Dendritic cell treated with granulocyte-macrophage colony-stimulating factor and Interleukin-4, amounts not matched to agents 40 ng/mL and 50 ng/mL, for 4 days (primary cell): Measurements from ENCODE around the gene RPGRIP1L.

Experiments used
- H3K27ac Mint-ChIP-seq: one replicate; pipeline ENCODE4 v1.8.0; 2022; ENCODE audit warnings: mild to moderate bottlenecking, mixed read lengths
- H3K27me3 Mint-ChIP-seq: one replicate; pipeline ENCODE4 v1.8.0; 2022; ENCODE audit warnings: mild to moderate bottlenecking, mixed read lengths
- H3K36me3 Mint-ChIP-seq: one replicate; pipeline ENCODE4 v1.8.0; 2022; ENCODE audit warnings: low read depth, mixed read lengths
- H3K4me1 Mint-ChIP-seq: one replicate; pipeline ENCODE4 v1.8.0; 2022; ENCODE audit warnings: low read depth, mixed read lengths
- H3K4me3 Mint-ChIP-seq: one replicate; pipeline ENCODE4 v1.8.0; 2022; ENCODE audit warnings: mild to moderate bottlenecking, moderate library complexity, mixed read lengths
- H3K9me3 Mint-ChIP-seq: one replicate; pipeline ENCODE4 v1.8.0; 2022; ENCODE audit warnings: mixed read lengths
- intact Hi-C: fragments of 100-400 bp; cut with micrococcal nuclease; formaldehyde crosslinking; loops from one replicate; pipeline ENCODE4 v1.15.0; 2022

The RPGRIP1L gene

DNA sequence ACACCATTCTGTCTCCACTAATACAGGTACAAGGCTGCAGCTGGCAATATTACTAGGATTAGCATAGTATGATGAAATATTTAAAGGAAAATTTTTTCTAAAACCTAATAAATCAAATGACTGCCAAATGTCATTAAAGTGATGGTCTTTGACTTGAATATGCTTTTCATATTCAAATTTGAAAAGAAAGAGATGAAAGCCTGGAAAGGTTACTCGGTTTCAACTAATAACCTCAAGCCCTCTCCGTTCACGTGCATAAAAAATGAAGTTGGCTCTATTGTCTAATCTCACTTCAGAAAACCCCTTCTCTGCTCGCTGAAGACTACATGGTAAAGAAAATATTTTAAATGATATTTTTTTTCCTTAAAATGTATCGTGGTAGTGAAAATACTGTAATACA, 83.2 kb downstream of the RPGRIP1L start:
- Mint-ChIP-seq H3K4me1 (no peaks in the 10 kb centered on the region), H3K4me3 (no peak overlapping the region), H3K9me3 (no peaks in the 10 kb centered on the region), H3K27ac (no peak overlapping the region), H3K36me3 (no peaks in the 10 kb centered on the region), H3K27me3 (no peaks in the 10 kb centered on the region)
- intact Hi-C loops: no loop called here

DNA sequence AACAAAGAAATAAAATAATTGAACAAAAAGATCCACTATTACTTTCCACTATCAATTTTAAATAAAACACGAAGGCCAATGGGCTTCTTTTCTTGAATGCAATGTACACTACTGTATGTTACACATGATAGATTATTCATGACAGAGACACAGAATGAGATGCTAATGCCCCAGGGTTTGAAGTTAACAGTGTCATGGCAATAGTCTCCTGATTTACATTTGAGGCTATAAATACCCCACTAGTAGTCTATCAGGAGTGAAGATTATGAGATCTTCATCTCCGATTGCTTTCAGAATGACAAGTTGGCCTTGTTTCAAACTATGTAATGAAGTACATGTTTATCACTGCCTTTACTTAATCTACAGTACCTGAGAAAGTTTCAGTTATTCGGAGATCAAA, 84.4 kb downstream of the RPGRIP1L start:
- Mint-ChIP-seq H3K4me3 (no peak overlapping the region), H3K9me3 (no peaks in the 10 kb centered on the region), H3K27me3 (no peaks in the 10 kb centered on the region), H3K36me3 (no peaks in the 10 kb centered on the region), H3K27ac (no peak overlapping the region), H3K4me1 (no peaks in the 10 kb centered on the region)
- intact Hi-C loops: no loop called here

DNA sequence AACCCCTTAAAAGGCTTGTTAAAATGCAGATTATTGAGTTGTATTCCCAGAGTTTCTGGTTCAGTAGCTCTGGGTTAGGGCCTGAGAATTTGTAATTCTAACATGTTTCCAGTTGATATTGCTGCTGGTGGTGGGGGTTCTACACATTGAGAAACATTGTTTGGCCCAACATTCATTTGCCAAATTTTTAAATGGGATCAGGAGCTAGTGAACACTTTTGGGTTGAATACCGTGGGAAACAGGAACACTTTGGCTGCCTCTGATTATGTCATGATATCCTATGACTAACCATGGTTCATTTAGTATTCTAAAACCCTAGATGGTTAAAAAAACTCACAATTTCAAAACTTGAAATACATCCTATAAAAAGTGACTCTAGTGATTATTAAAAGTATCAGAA, 89.3 kb downstream of the RPGRIP1L start:
- no peak overlapping the region for H3K4me3 Mint-ChIP-seq
- no peaks in the 10 kb centered on the region for H3K9me3 Mint-ChIP-seq
- no peaks in the 10 kb centered on the region for H3K4me1 Mint-ChIP-seq
- no peaks in the 10 kb centered on the region for H3K27me3 Mint-ChIP-seq
- H3K27ac Mint-ChIP-seq: no peak overlapping the region
- no peaks in the 10 kb centered on the region for H3K36me3 Mint-ChIP-seq
- intact Hi-C loops: no loop called here

DNA sequence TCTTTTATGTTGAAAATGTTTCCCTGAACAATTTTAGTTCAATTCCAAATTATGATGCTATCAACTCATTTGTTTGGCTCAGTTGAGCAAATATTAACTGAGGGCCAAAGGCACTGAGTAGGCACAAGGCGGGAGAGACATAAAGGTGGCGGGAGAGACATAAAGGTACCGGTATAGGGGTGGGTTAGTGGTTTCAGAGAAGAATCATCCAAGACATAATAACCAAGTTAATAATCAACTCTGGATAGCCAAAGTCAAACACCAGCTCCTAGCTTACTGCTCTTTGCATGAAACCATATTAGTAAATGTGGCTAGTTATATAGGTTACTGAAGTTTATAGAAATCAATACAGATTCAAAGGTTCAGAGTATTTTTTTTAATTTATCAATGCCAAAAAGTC, 91.7 kb downstream of the RPGRIP1L start:
- no peaks in the 10 kb centered on the region for H3K4me1 Mint-ChIP-seq
- no peaks in the 10 kb centered on the region for H3K27me3 Mint-ChIP-seq
- no peak overlapping the region for H3K4me3 Mint-ChIP-seq
- no peak overlapping the region for H3K27ac Mint-ChIP-seq
- intact Hi-C loops: no loop called here
- no peaks in the 10 kb centered on the region for H3K36me3 Mint-ChIP-seq
- H3K9me3 Mint-ChIP-seq: no peaks in the 10 kb centered on the region

DNA sequence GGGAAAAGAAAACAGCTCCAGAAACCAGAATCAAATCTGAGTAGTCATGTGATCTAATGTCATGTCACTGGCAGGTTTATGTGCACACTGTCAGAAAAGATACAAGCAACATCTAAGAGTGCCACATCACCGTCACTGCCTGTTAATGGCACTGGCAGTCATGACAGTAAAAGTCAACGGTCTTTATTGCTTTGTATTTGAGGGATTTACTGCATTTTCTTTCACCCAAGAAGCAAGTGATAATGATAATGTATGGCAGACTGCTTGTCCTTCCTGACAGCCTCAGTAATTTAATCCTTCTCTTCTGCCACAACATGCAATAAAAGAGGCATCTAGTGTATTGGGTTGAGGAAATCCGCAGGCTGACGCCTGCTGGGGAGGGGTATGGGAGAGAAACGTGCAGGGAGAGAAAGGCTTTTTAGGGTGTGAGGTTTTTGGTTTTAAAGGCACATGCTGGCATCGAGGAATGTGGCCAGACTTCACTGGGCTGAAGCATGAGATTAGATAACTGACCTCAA, 92.4 kb downstream of the RPGRIP1L start:
- H3K27me3 Mint-ChIP-seq: no peaks in the 10 kb centered on the region
- no peaks in the 10 kb centered on the region for H3K9me3 Mint-ChIP-seq

DNA sequence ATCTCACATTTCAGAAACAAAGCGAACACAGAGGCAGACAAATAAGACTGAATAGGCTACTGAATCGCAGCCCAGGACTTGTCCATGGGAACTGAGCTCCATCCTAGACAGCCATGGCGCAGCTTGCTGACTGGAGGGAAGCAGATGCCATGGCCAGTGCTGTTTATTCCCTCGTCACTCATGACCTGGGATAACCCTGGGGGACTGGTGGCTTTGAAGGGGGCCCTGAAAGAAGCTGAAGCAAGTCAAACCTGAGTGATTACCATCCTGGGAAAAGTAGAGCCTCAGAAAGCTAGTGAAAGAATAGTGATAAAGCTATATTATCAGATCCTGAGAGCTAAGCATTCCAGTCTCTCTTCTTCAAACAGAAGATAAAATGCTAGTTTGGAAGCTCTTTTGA, 94.1 kb downstream of the RPGRIP1L start:
- no peak overlapping the region for H3K4me3 Mint-ChIP-seq
- intact Hi-C loops: no loop called here

More for the DNA sequence above, 92.4 kb downstream of the RPGRIP1L start:
- intact Hi-C loops: no loop called here
- no peaks in the 10 kb centered on the region for H3K36me3 Mint-ChIP-seq
- no peaks in the 10 kb centered on the region for H3K4me1 Mint-ChIP-seq
- H3K27ac Mint-ChIP-seq: no peak overlapping the region
- H3K4me3 Mint-ChIP-seq: no peak overlapping the region

DNA sequence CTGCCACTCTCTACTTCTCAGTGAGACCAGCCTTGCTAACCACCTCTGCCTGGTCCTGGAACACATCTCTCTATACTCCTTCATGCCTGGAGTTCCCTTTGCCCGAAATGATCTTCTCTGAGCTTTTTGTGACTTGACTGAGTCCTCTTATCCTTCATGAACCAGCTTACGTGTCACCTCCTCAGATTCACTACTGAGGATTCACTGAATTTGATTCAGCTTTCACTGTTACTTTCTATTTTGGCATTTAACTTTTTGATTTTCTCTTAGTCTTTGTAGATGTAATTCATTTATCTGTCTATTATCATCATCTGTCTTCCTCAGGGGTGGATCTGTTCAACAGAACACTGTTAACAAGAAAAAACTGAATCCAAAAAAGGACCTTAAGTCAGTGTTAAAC, 95.6 kb downstream of the RPGRIP1L start:
- H3K27ac Mint-ChIP-seq: no peak overlapping the region
- no peaks in the 10 kb centered on the region for H3K4me1 Mint-ChIP-seq
- intact Hi-C loops: no loop called here

More for the DNA sequence above, 94.1 kb downstream of the RPGRIP1L start:
- no peak overlapping the region for H3K27ac Mint-ChIP-seq
- no peaks in the 10 kb centered on the region for H3K9me3 Mint-ChIP-seq
- H3K36me3 Mint-ChIP-seq: no peaks in the 10 kb centered on the region
- no peaks in the 10 kb centered on the region for H3K4me1 Mint-ChIP-seq
- H3K27me3 Mint-ChIP-seq: no peaks in the 10 kb centered on the region

DNA sequence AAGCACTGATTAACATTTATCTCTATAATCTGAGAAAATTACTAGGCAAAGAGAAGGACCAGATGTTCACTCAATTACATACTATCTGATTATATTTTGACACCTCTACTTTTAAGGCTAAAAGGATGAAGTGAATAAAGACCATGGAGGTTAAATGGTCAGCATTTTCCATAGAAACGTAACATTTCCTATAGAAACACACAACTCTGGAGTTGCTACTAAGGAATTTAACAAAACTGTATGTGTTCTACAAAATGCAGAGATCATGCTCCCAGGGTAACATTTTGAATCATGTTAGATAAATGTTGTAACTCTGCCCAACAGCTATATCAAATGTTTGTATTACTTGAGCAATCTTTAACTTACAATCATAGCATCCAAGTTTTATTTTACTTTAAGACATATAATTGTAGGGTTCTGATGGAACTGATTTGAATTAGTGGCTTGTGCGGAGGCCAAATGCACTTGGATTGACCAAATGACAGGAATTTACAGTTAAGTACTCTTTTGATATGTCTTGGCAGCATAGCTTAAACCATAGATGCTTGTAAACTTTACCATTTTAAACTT, 97.7 kb downstream of the RPGRIP1L start:
- Mint-ChIP-seq H3K36me3 (no peaks in the 10 kb centered on the region), H3K27ac (no peak overlapping the region)
- intact Hi-C loops: no loop called here

More for the DNA sequence above, 95.6 kb downstream of the RPGRIP1L start:
- Mint-ChIP-seq H3K36me3 (no peaks in the 10 kb centered on the region), H3K4me3 (no peak overlapping the region), H3K9me3 (no peaks in the 10 kb centered on the region), H3K27me3 (no peaks in the 10 kb centered on the region)

DNA sequence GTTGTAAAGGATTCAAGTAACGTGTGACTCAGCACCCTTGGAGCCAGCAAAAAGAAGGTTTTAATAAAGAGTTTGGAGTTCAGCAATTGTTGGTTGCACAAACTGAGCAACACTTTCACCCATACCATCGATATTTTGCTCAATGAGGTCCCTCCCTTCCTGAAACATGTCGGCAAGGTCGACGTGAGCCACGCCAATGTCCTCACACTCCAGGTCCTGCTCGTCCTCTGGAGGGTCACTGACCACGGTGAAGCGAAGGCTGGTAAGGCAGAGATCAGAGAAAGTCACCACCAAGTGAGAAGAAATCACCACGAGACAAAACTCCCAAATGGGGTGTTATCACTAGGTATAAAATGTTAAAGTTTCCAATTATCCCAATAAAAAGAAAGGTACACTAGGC, 98.3 kb downstream of the RPGRIP1L start:
- H3K4me1 Mint-ChIP-seq: no peaks in the 10 kb centered on the region

More for the DNA sequence above, 97.7 kb downstream of the RPGRIP1L start:
- Mint-ChIP-seq H3K4me1 (no peaks in the 10 kb centered on the region), H3K27me3 (no peaks in the 10 kb centered on the region), H3K9me3 (no peaks in the 10 kb centered on the region), H3K4me3 (no peak overlapping the region)

DNA sequence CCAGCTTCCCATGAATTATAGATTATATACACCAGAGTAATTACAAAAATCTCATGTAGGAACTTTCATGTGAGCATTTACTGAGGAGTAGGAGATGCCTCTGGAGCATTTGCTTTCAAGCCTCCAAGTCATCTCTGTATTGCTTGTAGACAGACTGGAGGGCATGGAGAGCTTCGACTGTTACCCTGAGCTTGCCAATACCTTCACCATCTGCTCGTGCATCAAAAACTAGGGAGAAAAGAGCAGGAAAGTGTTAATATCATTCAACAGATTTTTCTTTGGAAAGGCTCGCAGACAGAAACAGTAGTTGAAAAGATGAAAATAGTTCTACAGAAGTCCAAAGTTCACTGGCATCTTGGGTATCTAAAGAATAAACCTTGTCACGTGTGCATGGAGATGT, 101.7 kb downstream of the RPGRIP1L start:
- Mint-ChIP-seq H3K4me3 (no peak overlapping the region), H3K4me1 (no peaks in the 10 kb centered on the region), H3K36me3 (no peaks in the 10 kb centered on the region), H3K27ac (no peak overlapping the region), H3K27me3 (no peaks in the 10 kb centered on the region), H3K9me3 (no peaks in the 10 kb centered on the region)
- intact Hi-C loops: no loop called here

More for the DNA sequence above, 98.3 kb downstream of the RPGRIP1L start:
- Mint-ChIP-seq H3K36me3 (no peaks in the 10 kb centered on the region), H3K27ac (no peak overlapping the region), H3K4me3 (no peak overlapping the region), H3K27me3 (no peaks in the 10 kb centered on the region), H3K9me3 (no peaks in the 10 kb centered on the region)
- intact Hi-C loops: no loop called here

DNA sequence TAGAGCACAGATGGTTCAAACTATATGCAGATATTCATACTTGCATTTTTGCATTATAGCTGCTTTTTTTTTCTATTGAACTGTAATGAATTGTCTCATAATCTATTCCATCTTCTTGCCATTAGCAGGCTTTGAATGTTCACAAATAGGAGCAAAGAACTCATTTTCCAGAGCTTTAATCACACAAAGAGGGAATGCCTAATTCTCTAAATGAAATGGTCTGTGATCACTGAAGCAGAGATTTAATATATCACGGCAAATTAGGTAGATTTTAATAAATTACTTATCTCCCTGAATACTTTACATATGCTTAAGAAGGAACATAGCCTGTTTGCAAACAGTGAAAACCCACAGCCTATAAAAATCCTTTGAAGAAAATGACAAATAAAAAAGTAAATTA, 103.0 kb downstream of the RPGRIP1L start:
- Mint-ChIP-seq H3K9me3 (peaks cover 3% of the 10 kb centered on the region), H3K27ac (no peak overlapping the region), H3K4me1 (no peaks in the 10 kb centered on the region), H3K4me3 (no peak overlapping the region), H3K27me3 (no peaks in the 10 kb centered on the region), H3K36me3 (no peaks in the 10 kb centered on the region)
- intact Hi-C loops: no loop called here

DNA sequence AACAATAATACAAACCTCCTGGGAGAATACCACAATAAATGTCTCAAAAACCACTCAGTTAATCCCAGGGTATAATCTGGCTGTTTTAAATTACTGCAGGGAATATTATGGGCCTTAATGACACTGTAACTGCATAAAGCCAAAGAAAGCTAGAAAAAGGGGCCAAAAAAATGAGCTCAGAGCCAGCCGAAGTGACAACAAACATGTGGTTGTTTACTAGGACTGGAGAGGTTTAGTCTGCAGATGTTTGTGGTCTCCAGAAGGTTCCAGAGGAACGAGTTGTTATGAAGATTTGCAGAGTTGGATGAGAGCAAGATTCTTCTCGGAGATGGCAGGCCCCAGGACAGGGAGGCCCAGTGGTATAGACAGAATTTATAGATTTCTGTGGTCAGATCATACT, 103.5 kb downstream of the RPGRIP1L start:
- Mint-ChIP-seq H3K27me3 (no peaks in the 10 kb centered on the region), H3K36me3 (no peaks in the 10 kb centered on the region), H3K4me3 (no peak overlapping the region), H3K9me3 (peaks cover 7% of the 10 kb centered on the region), H3K4me1 (no peaks in the 10 kb centered on the region), H3K27ac (no peak overlapping the region)
- intact Hi-C loops: no loop called here

DNA sequence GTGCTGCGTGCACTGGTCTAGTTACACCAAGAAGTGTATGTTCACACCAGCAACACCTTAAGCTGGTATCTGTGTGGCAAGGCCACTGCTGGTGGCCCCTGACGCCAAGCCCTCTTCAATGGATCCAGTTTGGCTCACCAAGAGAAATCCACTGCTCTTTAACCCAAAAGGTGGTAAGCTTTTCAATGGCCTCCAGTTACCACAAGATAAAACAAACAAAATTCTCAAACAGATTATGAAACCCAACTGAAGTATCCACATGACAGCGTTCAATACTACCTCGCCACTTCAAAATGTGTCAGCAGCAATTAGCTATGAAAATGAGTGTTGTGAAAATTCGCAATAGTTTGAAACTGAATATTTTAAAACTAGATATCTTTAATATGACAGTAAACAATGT, 104.1 kb downstream of the RPGRIP1L start:
- H3K9me3 Mint-ChIP-seq: peaks cover 9% of the 10 kb centered on the region
- no peak overlapping the region for H3K27ac Mint-ChIP-seq
- H3K4me3 Mint-ChIP-seq: no peak overlapping the region
- H3K36me3 Mint-ChIP-seq: no peaks in the 10 kb centered on the region
- no peaks in the 10 kb centered on the region for H3K4me1 Mint-ChIP-seq
- intact Hi-C loops: no loop called here
- no peaks in the 10 kb centered on the region for H3K27me3 Mint-ChIP-seq

DNA sequence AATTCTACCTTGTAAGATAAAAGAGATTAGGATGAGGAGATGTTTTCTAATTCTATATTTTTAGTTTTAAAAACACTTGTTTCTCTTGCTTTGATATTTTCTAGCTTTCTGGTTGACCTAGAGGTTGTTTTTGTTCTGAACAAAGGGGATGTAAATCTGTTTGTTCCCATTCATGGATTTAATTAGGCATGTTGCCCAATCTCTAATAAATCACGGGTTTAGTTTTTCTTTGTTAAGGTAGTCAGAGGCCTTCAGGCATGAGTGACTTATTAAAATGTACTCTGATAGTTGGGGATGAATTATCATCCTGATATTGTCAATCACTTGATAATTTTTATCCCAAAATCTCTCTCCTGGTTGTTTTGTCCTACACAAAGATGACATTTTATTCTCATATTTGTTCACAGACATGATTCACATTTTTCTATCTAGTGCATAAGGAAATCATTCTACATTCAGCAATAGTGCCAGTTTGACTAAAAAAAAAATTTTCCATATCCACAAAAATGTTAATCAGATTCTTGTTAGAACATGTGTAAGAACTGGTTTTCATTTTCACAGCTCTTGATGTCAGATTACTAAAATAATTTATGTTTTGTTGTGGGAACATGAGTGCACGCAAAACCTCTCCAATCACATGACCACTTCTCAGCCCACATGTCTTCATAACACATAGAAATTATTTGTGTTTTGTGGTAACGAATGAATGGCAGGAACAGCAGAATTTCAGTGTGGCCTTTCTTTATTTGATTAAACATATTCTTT, 105.0 kb downstream of the RPGRIP1L start:
- Mint-ChIP-seq H3K27me3 (no peaks in the 10 kb centered on the region), H3K4me3 (no peak overlapping the region), H3K9me3 (peaks cover 9% of the 10 kb centered on the region), H3K27ac (no peak overlapping the region), H3K4me1 (no peaks in the 10 kb centered on the region), H3K36me3 (no peaks in the 10 kb centered on the region)
- intact Hi-C loops: no loop called here

DNA sequence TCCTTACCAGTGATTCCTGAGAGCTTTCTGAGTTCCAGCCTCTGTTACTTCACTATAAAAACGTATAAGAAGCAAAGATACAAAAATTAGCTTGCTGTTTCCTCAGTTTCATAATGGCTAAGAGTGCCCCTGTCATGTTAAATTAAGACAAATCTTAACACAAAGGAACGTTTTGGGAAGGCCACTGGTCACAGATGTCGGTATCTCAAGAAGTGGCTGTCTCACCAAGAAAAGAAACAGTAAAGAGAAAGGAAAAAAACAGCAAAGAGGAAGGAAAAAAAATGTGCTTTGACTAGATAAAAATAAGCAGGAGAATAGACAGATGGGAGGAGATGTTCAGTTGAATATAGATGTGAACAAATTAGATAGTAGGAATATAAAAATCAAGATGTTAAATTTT, 105.9 kb downstream of the RPGRIP1L start:
- intact Hi-C loops: no loop called here
- H3K36me3 Mint-ChIP-seq: no peaks in the 10 kb centered on the region

More for the DNA sequence above, 105.9 kb downstream of the RPGRIP1L start:
- H3K27ac Mint-ChIP-seq: no peak overlapping the region
- H3K4me3 Mint-ChIP-seq: no peak overlapping the region
- no peaks in the 10 kb centered on the region for H3K27me3 Mint-ChIP-seq
- H3K9me3 Mint-ChIP-seq: peaks cover 9% of the 10 kb centered on the region
- no peaks in the 10 kb centered on the region for H3K4me1 Mint-ChIP-seq
